Neural cell (in vitro differentiated cells): ENCODE results near the gene LRP1-AS. TPM values are rescaled to one million over a fixed set of nuclear protein-coding genes. Genes with fewer than 3 reads are reported as not detected.

Source experiments
- H2AFZ ChIP-seq: fragments of 200-600, 300-800 bp; sonication (generic), shearing (Covaris generic); 2 replicates; pipeline ENCODE4 v1.6.0; 2014; ENCODE audit warnings: low read depth, mild to moderate bottlenecking, antibody characterized with exemption, low read length, moderate library complexity
- H3F3A ChIP-seq: fragments of 200-600 bp; shearing (Covaris generic); 2 replicates; pipeline ENCODE4 v1.6.1; 2016; ENCODE audit warnings: mild to moderate bottlenecking, moderate library complexity, mixed read lengths, antibody characterized with exemption, low read length; ENCODE audit not compliant: insufficient read depth, poor library complexity, severe bottlenecking
- H3K27ac ChIP-seq: fragments of 200-600, 300-800 bp; sonication (generic), shearing (Covaris generic); 2 replicates; pipeline ENCODE4 v1.5.1; 2014; ENCODE audit warnings: mild to moderate bottlenecking, low read length, moderate library complexity
- H3K27me3 ChIP-seq: fragments of 300-800, 200-600 bp; sonication (generic), shearing (Covaris generic); 2 replicates; pipeline ENCODE4 v1.6.0; 2014; ENCODE audit warnings: mild to moderate bottlenecking, low read depth, low read length, moderate library complexity; ENCODE audit not compliant: insufficient read depth
- H3K36me3 ChIP-seq: fragments of 300-800, 200-600 bp; sonication (generic), shearing (Covaris generic); 2 replicates; pipeline ENCODE4 v1.5.1; 2014; ENCODE audit warnings: mild to moderate bottlenecking, antibody characterized with exemption, low read length, moderate library complexity; ENCODE audit not compliant: insufficient read depth
- H3K4me2 ChIP-seq: fragments of 300-800, 200-600 bp; sonication (generic), shearing (Covaris generic); 2 replicates; pipeline ENCODE4 v1.6.0; 2014; ENCODE audit warnings: mild to moderate bottlenecking, low read length
- H3K4me3 ChIP-seq: fragments of 300-800, 200-600 bp; sonication (generic), shearing (Covaris generic); 2 replicates; pipeline ENCODE4 v1.5.1; 2014; ENCODE audit warnings: mild to moderate bottlenecking, low read length, moderate library complexity
- H3K79me2 ChIP-seq: fragments of 200-600 bp; shearing (Covaris generic); replicated peaks from 2 replicates; pipeline ENCODE4 v1.6.0; 2014; ENCODE audit warnings: mild to moderate bottlenecking, low read length, moderate library complexity; ENCODE audit not compliant: insufficient read depth
- H3K9ac ChIP-seq: fragments of 300-800, 200-600 bp; sonication (generic), shearing (Covaris generic); 2 replicates; pipeline ENCODE4 v1.6.1; 2016; ENCODE audit warnings: mild to moderate bottlenecking, low read length, mixed read lengths
- H3K9me2 ChIP-seq: fragments of 200-600 bp; shearing (Covaris generic); 2 replicates; pipeline ENCODE4 v1.6.1; 2016; ENCODE audit warnings: mild to moderate bottlenecking, low read length, mixed read lengths; ENCODE audit not compliant: insufficient read depth
- H3K9me3 ChIP-seq: fragments of 200-600, 300-800 bp; sonication (generic), shearing (Covaris generic); 2 replicates; pipeline ENCODE4 v1.6.1; 2016; ENCODE audit warnings: mild to moderate bottlenecking, mixed run types, low read length, moderate library complexity, mixed read lengths
- H4K20me1 ChIP-seq: fragments of 200-600 bp; shearing (Covaris generic); 2 replicates; pipeline ENCODE4 v1.6.1; 2016; ENCODE audit warnings: mild to moderate bottlenecking, mixed run types; ENCODE audit not compliant: insufficient read depth
- CTCF ChIP-seq: fragments of 450-650 bp; IDR thresholded peaks from 2 replicates; pipeline ENCODE4 v1.5.1; 2014; ENCODE audit warnings: antibody characterized with exemption, mild to moderate bottlenecking, moderate library complexity; ENCODE audit not compliant: poor library complexity, severe bottlenecking
- EP300 ChIP-seq: fragments of 450-650 bp; conservative IDR thresholded peaks from 2 replicates; pipeline ENCODE4 v1.6.1; 2014; ENCODE audit warnings: antibody characterized with exemption, mild to moderate bottlenecking, moderate library complexity; ENCODE audit not compliant: poor library complexity, severe bottlenecking
- EZH2 ChIP-seq: fragments of 200-600, 300-800 bp; shearing (Covaris generic), sonication (generic); IDR thresholded peaks from 2 replicates; pipeline ENCODE4 v1.6.1; 2014; ENCODE audit warnings: antibody characterized with exemption, low read length, borderline replicate concordance, mild to moderate bottlenecking; ENCODE audit not compliant: insufficient read depth, poor library complexity, severe bottlenecking
- MXI1 ChIP-seq: fragments of 450-650 bp; conservative IDR thresholded peaks from 2 replicates; pipeline ENCODE4 v1.6.1; 2014; ENCODE audit warnings: antibody characterized with exemption, mild to moderate bottlenecking; ENCODE audit not compliant: poor library complexity, severe bottlenecking
- POLR2AphosphoS5 ChIP-seq: IDR thresholded peaks from 2 replicates; pipeline ENCODE4 v1.6.1; 2012
- RAD21 ChIP-seq: fragments of 450-650 bp; conservative IDR thresholded peaks from 2 replicates; pipeline ENCODE4 v1.6.1; 2014; ENCODE audit warnings: antibody characterized with exemption, mild to moderate bottlenecking, moderate library complexity
- REST ChIP-seq: IDR thresholded peaks from 2 replicates; pipeline ENCODE4 v1.6.1; 2012; ENCODE audit warnings: borderline replicate concordance
- SMC3 ChIP-seq: fragments of 450-650 bp; conservative IDR thresholded peaks from 2 replicates; pipeline ENCODE4 v1.6.1; 2014; ENCODE audit warnings: antibody characterized with exemption, mild to moderate bottlenecking, moderate library complexity; ENCODE audit not compliant: poor library complexity
- TAF1 ChIP-seq: IDR thresholded peaks from 2 replicates; pipeline ENCODE4 v1.6.1; 2012; ENCODE audit warnings: low read depth
- polyA plus RNA-seq: library from polyadenylated mRNA; depleted of rRNA; stranded (reverse); fragments of >200 nt; gene quantifications from 2 replicates; pipeline ENCODE4 v1.2.3, GENCODE V29; 2014

The LRP1-AS gene
- polyA plus RNA-seq, 1 donor from 2014 or later: not detected

- no peaks in the 10 kb centered on the region for H3K9me2 ChIP-seq
- H3K4me3 ChIP-seq: no peak overlapping the region
- H3K9me3 ChIP-seq: no peaks in the 10 kb centered on the region
- no peak for TF ChIP-seq REST
- TF ChIP-seq MXI1: no peak
- no peak for TF ChIP-seq CTCF
- no peak for TF ChIP-seq EP300
- no peak for TF ChIP-seq TAF1
- TF ChIP-seq RAD21: no peak
- no peak for TF ChIP-seq POLR2AphosphoS5
- TF ChIP-seq EZH2: no peak
- TF ChIP-seq SMC3: no peak
- H3K27me3 ChIP-seq: no peaks in the 10 kb centered on the region
- H3K27ac ChIP-seq: no peak overlapping the region
- no peaks in the 10 kb centered on the region for H3K79me2 ChIP-seq
- H3F3A ChIP-seq: no peaks in the 10 kb centered on the region
- H3K4me2 ChIP-seq: no peak overlapping the region
- no peak overlapping the region for H3K9ac ChIP-seq
- H4K20me1 ChIP-seq: no peaks in the 10 kb centered on the region
- peaks cover 9% of the 10 kb centered on the region for H3K36me3 ChIP-seq
- no peak overlapping the region for H2AFZ ChIP-seq
These were observed 32.1 kb upstream of the LRP1-AS start for GRCh38 chr12:57179331-57180086.

GRCh38 chr12:57178213-57178612 is 30.8 kb upstream of the LRP1-AS start:
- Histone ChIP-seq H3F3A (no peaks in the 10 kb centered on the region), H3K27ac (no peak overlapping the region), H3K27me3 (no peaks in the 10 kb centered on the region), H3K9ac (no peak overlapping the region), H3K9me2 (no peaks in the 10 kb centered on the region), H4K20me1 (no peaks in the 10 kb centered on the region), H2AFZ (no peak overlapping the region), H3K9me3 (no peaks in the 10 kb centered on the region), H3K4me3 (no peak overlapping the region), H3K4me2 (no peak overlapping the region), H3K36me3 (peaks cover 9% of the 10 kb centered on the region), H3K79me2 (no peaks in the 10 kb centered on the region)
- TF ChIP-seq POLR2AphosphoS5: no peak
- TF ChIP-seq SMC3: no peak
- TF ChIP-seq TAF1: no peak
- TF ChIP-seq REST: no peak
- TF ChIP-seq EZH2: no peak
- no peak for TF ChIP-seq CTCF
- TF ChIP-seq EP300: no peak
- TF ChIP-seq MXI1: no peak
- no peak for TF ChIP-seq RAD21
